Measurements from ENCODE around the gene PRKCE. TPM values are rescaled to one million over a fixed set of nuclear protein-coding genes. Genes with fewer than 3 reads are reported as not detected.

The PRKCE gene
- total RNA-seq, 1 experiment from 2014 or later, result 1.3 TPM

DNA sequence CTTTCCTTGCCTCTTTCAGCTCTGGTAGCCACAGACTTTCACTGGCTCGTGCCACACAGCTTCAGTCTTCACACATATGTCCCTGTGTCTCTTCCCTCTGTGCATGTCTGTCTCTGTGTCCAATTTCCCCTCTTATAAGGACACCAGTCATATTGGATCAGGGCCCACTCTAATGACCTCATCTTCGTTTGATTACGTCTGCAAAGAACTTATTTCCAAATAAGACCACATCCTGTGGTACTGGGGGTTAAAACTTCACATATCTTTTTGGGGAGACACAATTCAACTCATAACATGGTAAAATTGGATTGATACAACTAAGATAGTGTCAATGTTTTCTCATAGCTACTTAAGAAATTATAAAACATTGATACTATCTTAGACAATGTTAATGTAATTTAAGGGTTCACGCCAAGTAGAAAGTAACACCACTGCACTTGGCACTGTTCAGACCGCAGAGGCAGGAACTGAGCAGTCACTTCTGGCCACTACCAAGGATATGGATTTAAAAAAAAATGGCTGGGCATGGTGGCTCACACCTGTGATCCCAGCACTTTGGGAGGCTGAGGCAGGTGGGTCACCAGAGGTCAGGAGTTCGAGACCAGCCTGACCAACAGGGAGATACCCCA, 526.1 kb downstream of the PRKCE start:
- Histone ChIP-seq H2AFZ (ENCODE audit: low read length) (no peak overlapping the region), H2BK12ac (ENCODE audit: insufficient read length, low read depth, low read length) (no peak overlapping the region), H3K14ac (ENCODE audit: insufficient read depth, low read length) (no peak overlapping the region), H3K9me3 (ENCODE audit: control insufficient read depth, low read depth, low read length) (no peaks in the 10 kb centered on the region), H3K4me1 (ENCODE audit: insufficient read depth, low read length) (no peaks in the 10 kb centered on the region), H3K4me2 (ENCODE audit: insufficient read depth, insufficient read length, low read length) (no peak overlapping the region), H3K18ac (ENCODE audit: insufficient read length, low read depth, low read length) (no peak overlapping the region), H3K56ac (ENCODE audit: insufficient read length, low read depth, low read length) (no peak overlapping the region), H3K27ac (ENCODE audit: insufficient read length, low read depth, low read length) (no peak overlapping the region), H4K20me1 (ENCODE audit: control insufficient read depth, insufficient read depth, insufficient read length) (no peaks in the 10 kb centered on the region), H3K79me1 (ENCODE audit: insufficient read depth, low read depth, low read length, poor library complexity, severe bottlenecking) (no peaks in the 10 kb centered on the region), H3K9ac (ENCODE audit: extremely low read depth, insufficient read length, low read length) (no peak overlapping the region), H4K91ac (ENCODE audit: insufficient read length, low read depth, low read length) (no peak overlapping the region), H4K8ac (replicated peaks; ENCODE audit: insufficient read length, low read depth, low read length) (no peak overlapping the region), H3K23me2 (ENCODE audit: insufficient read length, low read depth, low read length, poor library complexity, severe bottlenecking) (no peaks in the 10 kb centered on the region), H3T11ph (ENCODE audit: low read length) (no peak overlapping the region), H2BK20ac (ENCODE audit: low read depth, low read length, poor library complexity, severe bottlenecking) (no peak overlapping the region), H2AK5ac (ENCODE audit: insufficient read length, low read length) (no peak overlapping the region), H3K23ac (ENCODE audit: insufficient read length, low read depth, low read length) (no peak overlapping the region), H2BK5ac (ENCODE audit: insufficient read length, low read length) (no peak overlapping the region), H2BK15ac (ENCODE audit: low read depth, low read length) (no peak overlapping the region), H3K27me3 (ENCODE audit: insufficient read depth, low read length) (no peaks in the 10 kb centered on the region), H4K5ac (ENCODE audit: insufficient read length, low read depth, low read length) (no peak overlapping the region), H2BK120ac (ENCODE audit: low read depth, low read length, poor library complexity, severe bottlenecking) (no peak overlapping the region), H3K79me2 (ENCODE audit: insufficient read depth, low read length) (no peaks in the 10 kb centered on the region), H3K4ac (ENCODE audit: low read depth, low read length) (no peak overlapping the region)
- Mint-ChIP-seq H3K4me3 (no peak overlapping the region), H3K4me1 (peaks cover 1 to 4% of the 10 kb centered on the region in 2 experiments; a peak in 1 of 4 replicates), H3K27ac (no peak overlapping the region), H3K27me3 (ENCODE audit: low read depth) (peaks cover 3% of the 10 kb centered on the region), H3K9me3 (no peaks in the 10 kb centered on the region), H3K36me3 (ENCODE audit: insufficient read depth in 1 of 3, low read depth in 3 of 3) (no peaks in the 10 kb centered on the region)
- DNase-seq, result no peak
- no CpG with 5 or more reads among the region's 6 CpGs for WGBS (ENCODE audit: extremely low coverage, insufficient read length, low lambda C conversion rate)
- TF ChIP-seq, protein P1, sequence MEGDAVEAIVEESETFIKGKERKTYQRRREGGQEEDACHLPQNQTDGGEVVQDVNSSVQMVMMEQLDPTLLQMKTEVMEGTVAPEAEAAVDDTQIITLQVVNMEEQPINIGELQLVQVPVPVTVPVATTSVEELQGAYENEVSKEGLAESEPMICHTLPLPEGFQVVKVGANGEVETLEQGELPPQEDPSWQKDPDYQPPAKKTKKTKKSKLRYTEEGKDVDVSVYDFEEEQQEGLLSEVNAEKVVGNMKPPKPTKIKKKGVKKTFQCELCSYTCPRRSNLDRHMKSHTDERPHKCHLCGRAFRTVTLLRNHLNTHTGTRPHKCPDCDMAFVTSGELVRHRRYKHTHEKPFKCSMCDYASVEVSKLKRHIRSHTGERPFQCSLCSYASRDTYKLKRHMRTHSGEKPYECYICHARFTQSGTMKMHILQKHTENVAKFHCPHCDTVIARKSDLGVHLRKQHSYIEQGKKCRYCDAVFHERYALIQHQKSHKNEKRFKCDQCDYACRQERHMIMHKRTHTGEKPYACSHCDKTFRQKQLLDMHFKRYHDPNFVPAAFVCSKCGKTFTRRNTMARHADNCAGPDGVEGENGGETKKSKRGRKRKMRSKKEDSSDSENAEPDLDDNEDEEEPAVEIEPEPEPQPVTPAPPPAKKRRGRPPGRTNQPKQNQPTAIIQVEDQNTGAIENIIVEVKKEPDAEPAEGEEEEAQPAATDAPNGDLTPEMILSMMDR (conservative IDR thresholded peaks at IDR 0.05), result no peak
